ENCODE results near the gene FAM98B.

DNA sequence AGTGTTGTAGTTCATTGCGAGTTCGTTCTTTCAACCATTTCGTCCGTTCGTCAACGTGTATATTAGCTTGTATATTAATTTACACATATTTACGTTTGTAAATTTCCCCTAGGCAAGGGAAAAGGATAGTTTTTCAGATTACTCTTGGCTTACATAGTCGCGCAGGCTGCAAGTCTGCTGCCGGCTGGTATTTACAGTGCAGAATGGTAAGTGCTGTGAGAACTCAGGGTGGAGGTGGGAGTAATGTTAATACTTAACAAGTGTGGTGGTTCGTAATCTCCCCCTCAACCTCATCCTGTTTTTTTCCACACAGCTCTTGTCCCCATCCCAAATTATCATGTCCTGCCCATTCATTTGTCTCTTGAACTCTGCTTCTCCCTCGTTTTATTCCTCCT, 766 bp downstream of the FAM98B start:
- TF ChIP-seq, protein P1, sequence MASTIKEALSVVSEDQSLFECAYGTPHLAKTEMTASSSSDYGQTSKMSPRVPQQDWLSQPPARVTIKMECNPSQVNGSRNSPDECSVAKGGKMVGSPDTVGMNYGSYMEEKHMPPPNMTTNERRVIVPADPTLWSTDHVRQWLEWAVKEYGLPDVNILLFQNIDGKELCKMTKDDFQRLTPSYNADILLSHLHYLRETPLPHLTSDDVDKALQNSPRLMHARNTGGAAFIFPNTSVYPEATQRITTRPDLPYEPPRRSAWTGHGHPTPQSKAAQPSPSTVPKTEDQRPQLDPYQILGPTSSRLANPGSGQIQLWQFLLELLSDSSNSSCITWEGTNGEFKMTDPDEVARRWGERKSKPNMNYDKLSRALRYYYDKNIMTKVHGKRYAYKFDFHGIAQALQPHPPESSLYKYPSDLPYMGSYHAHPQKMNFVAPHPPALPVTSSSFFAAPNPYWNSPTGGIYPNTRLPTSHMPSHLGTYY (CRISPR knock-in tag; IDR thresholded peaks at IDR 0.05): no peak
- TF ChIP-seq CTCF (IDR thresholded peaks at IDR 0.05) (no peak), FOXJ3 (CRISPR knock-in tag; IDR thresholded peaks at IDR 0.05; ENCODE audit: borderline replicate concordance) (no peak), IRF2 (CRISPR knock-in tag; IDR thresholded peaks at IDR 0.05; ENCODE audit: borderline replicate concordance, low read depth) (no peak), USF2 (CRISPR knock-in tag; IDR thresholded peaks at IDR 0.05) (no peak), TEAD4 (CRISPR knock-in tag; IDR thresholded peaks at IDR 0.05) (no peak), SMAD3 (CRISPR knock-in tag; IDR thresholded peaks at IDR 0.05; ENCODE audit: borderline replicate concordance) (no peak), ZNF317 (CRISPR knock-in tag; IDR thresholded peaks at IDR 0.05; ENCODE audit: borderline replicate concordance, low read depth) (no peak), ZNF423 (CRISPR knock-in tag; IDR thresholded peaks at IDR 0.05) (no peak), CREM (CRISPR knock-in tag; IDR thresholded peaks at IDR 0.05) (no peak), ZNF396 (CRISPR knock-in tag; IDR thresholded peaks at IDR 0.05; ENCODE audit: borderline replicate concordance) (no peak)
- TF ChIP-seq, protein P2, sequence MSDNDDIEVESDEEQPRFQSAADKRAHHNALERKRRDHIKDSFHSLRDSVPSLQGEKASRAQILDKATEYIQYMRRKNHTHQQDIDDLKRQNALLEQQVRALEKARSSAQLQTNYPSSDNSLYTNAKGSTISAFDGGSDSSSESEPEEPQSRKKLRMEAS (CRISPR knock-in tag; IDR thresholded peaks at IDR 0.05): no peak
